ENCODE results near the gene ARAP1. TPM values are rescaled to one million over a fixed set of nuclear protein-coding genes. Genes with fewer than 3 reads are reported as not detected.

Gene ARAP1
- total and polyA plus RNA-seq, 2 donors (not counting 3 experiments of a cell fraction or from before 2014, with no cell fraction given), result 36.8 to 66.2 TPM

DNA sequence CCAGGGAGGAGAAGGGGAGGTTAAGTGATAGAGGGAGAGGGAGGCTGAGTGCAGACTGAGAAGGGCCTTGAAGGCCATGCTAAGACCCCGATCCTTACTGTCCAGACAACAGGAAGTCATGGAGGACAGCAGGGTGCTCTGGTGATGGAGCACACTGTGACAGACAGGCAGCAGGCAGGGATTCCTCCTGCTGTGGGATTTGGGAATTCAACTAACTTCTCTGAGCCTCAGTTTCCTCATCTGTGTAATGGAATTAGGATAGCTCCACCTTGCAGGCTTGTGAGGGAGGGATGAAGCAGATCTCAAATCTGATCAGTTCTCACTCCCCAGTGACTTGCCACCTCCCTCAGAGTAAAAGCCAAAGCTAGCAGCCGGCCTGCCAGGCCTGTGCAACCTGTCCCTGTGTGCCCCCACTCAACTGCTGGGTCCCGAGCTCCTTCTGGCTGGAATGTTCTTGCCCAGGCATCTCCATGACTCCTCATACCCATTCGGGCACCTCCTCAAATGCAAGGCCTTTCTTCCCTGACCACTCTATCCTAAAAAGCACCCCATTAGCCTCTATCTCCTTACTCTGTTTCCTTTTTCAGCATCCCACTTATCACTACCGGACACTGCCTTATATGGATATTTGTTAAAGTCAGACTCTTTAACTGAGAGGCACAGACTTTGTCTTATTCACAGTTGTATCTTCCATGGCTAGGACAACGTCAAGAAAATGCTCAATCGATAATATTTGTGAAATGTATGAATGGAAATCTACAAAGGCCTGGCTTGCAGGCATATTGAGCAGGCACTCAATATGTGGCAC, 9.5 kb downstream of the ARAP1 start:
- H3K9me3 ChIP-seq (replicated peaks; ENCODE audit: control insufficient read depth, insufficient read depth, low read length), result no peaks in the 10 kb centered on the region
- H3K4me1 ChIP-seq (ENCODE audit: control insufficient read depth, extremely low read depth, insufficient read depth, low read length), result no peaks in the 10 kb centered on the region
- no peaks in the 10 kb centered on the region for H3K9me1 ChIP-seq (replicated peaks; ENCODE audit: control insufficient read depth, extremely low read depth, insufficient read depth, low read length)
- no peaks in the 10 kb centered on the region for H3K36me3 ChIP-seq (ENCODE audit: control insufficient read depth in 2 of 2, extremely low read depth in 1 of 2, insufficient read depth in 2 of 2, low read length in 2 of 2)
- TF ChIP-seq FOS (IDR thresholded peaks at IDR 0.05; ENCODE audit: borderline replicate concordance, insufficient read depth, low read length), result no peak
- no peak for TF ChIP-seq EZH2 (IDR thresholded peaks at IDR 0.05; ENCODE audit: borderline replicate concordance, low read depth, low read length, severe bottlenecking)
- no peak for TF ChIP-seq JUN (IDR thresholded peaks at IDR 0.05; ENCODE audit: borderline replicate concordance, insufficient read depth, insufficient read length, low read depth)
- TF ChIP-seq POLR2AphosphoS5 (IDR thresholded peaks at IDR 0.05; ENCODE audit: insufficient read depth, low read depth, low read length), result no peak
- no peak for TF ChIP-seq MYC (IDR thresholded peaks at IDR 0.05; ENCODE audit: low read depth, low read length)
- TF ChIP-seq, protein P1, sequence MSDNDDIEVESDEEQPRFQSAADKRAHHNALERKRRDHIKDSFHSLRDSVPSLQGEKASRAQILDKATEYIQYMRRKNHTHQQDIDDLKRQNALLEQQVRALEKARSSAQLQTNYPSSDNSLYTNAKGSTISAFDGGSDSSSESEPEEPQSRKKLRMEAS (IDR thresholded peaks at IDR 0.05; ENCODE audit: insufficient read depth, insufficient read length), result no peak
- TF ChIP-seq POLR2A (IDR thresholded peaks at IDR 0.05; ENCODE audit: low read depth, low read length), result no peak
- no peak for TF ChIP-seq GATA2 (IDR thresholded peaks at IDR 0.05; ENCODE audit: insufficient read depth, insufficient read length, low read depth, low read length)
- TF ChIP-seq, protein P2, sequence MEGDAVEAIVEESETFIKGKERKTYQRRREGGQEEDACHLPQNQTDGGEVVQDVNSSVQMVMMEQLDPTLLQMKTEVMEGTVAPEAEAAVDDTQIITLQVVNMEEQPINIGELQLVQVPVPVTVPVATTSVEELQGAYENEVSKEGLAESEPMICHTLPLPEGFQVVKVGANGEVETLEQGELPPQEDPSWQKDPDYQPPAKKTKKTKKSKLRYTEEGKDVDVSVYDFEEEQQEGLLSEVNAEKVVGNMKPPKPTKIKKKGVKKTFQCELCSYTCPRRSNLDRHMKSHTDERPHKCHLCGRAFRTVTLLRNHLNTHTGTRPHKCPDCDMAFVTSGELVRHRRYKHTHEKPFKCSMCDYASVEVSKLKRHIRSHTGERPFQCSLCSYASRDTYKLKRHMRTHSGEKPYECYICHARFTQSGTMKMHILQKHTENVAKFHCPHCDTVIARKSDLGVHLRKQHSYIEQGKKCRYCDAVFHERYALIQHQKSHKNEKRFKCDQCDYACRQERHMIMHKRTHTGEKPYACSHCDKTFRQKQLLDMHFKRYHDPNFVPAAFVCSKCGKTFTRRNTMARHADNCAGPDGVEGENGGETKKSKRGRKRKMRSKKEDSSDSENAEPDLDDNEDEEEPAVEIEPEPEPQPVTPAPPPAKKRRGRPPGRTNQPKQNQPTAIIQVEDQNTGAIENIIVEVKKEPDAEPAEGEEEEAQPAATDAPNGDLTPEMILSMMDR (IDR thresholded peaks at IDR 0.05; ENCODE audit: extremely low read depth in 1 of 2, insufficient read depth in 1 of 2, low read depth in 1 of 2, low read length in 2 of 2), result no peak
- H3K27ac ChIP-seq (ENCODE audit: insufficient read depth, low read depth, low read length), result no peak overlapping the region
- dilution Hi-C loops (cut with MboI; ENCODE audit: extremely low pct_ligation_motif_present, low sequenced_read_pairs), result no loop called here
- intact Hi-C loops (cut with micrococcal nuclease), result no loop called here
- no peak overlapping the region for H2AFZ ChIP-seq (ENCODE audit: low read depth, low read length)
- FAIRE-seq (no peak), DNase-seq (ENCODE audit: low read depth, low spot score) (no peak)
- no peaks in the 10 kb centered on the region for H4K20me1 ChIP-seq (replicated peaks; ENCODE audit: control insufficient read depth, extremely low read depth, insufficient read depth, low read length)
- H3K27me3 ChIP-seq (ENCODE audit: control insufficient read depth in 2 of 2, insufficient read depth in 2 of 2, low read length in 2 of 2), result no peaks in the 10 kb centered on the region
- POLR2A ChIA-PET, result no interaction called here
- no peak overlapping the region for H3K4me3 ChIP-seq (replicated peaks in 1 of 3; ENCODE audit: insufficient read depth in 1 of 3, low read depth in 1 of 3, low read length in 3 of 3)
- H3K9ac ChIP-seq (replicated peaks; ENCODE audit: extremely low read depth, insufficient read depth, low read length), result no peak overlapping the region
- CTCF ChIA-PET, result no interaction called here
- BruUV-seq (replicated peaks), result no TSS peak
- H3K4me2 ChIP-seq (ENCODE audit: insufficient read depth, low read length), result no peak overlapping the region
- peaks cover 2% of the 10 kb centered on the region for H3K79me2 ChIP-seq (ENCODE audit: control insufficient read depth, insufficient read depth, low read length)
